Measurements from ENCODE around the gene NLN.

DNA sequence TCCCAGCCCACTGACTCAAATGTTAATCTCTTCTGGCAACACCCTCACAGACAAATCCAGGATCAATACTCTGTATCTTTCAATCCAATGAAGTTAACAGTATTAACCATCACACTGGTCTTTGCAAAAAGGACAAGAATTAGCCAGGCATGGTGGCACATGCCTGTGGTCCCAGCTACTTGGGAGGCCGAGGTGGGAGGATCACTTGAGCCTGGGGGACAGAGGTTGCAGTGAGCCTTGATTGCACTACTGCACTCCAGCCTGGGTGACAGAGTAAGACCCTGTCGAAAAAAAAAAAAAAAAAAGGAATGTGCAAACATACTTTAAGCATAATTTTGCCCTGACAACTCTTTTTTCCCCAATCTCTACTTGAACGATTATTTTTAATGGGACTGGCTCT, 146.5 kb downstream of the NLN start:
- TF ChIP-seq POLR2A (IDR thresholded peaks at IDR 0.05) (no peak), EP300 (IDR thresholded peaks at IDR 0.05) (no peak), POLR2AphosphoS5 (IDR thresholded peaks at IDR 0.05) (no peak), CTCF (IDR thresholded peaks at IDR 0.05) (no peak)
